ENCODE data around the gene ABCC8. TPM values are rescaled to one million over a fixed set of nuclear protein-coding genes. Genes with fewer than 3 reads are reported as not detected.

Gene ABCC8
- total and polyA plus RNA-seq, 2 experiments from 2014 or later, result 2.0 to 3.4 TPM

DNA sequence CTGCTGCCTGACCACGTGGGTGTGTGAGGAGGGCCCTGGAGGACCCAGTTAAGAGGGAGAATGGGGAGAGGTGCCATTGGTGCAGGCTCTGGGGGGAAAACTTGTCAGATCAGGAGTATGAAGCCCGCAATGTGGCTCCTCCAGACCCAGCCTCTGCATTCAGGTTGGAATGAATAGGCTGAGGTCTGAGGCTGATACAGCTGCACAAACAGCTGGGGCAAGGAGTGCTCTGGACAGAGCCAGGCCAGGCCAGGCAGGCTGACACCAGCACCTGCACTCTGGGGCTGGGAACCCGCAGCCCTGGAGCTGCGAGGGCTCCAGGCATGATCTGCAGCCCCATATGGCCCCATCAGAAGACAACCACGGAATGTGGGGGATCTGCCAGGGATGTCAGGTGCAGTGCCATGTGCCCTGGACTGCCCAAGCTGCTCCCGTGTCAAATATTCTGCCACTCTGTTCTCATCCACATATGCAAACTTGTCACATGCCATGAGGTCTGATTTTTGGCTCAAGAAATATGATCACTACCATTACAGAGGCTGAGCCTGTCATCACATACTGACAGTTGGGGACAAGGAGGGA, 61.0 kb downstream of the ABCC8 start:
- no peaks in the 10 kb centered on the region for H3F3A ChIP-seq (replicated peaks; ENCODE audit: low read depth)
- no peaks in the 10 kb centered on the region for H3K9me3 Mint-ChIP-seq
- no peaks in the 10 kb centered on the region for H3K9me2 ChIP-seq (ENCODE audit: insufficient read depth)
- ATAC-seq (no peak), DNase-seq (ENCODE audit: low spot score) (no peak)
- TF ChIP-seq ZNF114 (CRISPR knock-in tag; IDR thresholded peaks at IDR 0.05), result no peak
- H3K27me3 ChIP-seq (ENCODE audit: insufficient read depth), result no peaks in the 10 kb centered on the region
- H3K4me2 ChIP-seq, result no peak overlapping the region
- peaks cover 14% of the 10 kb centered on the region for H3K27me3 Mint-ChIP-seq (ENCODE audit: insufficient read depth, low read depth, poor library complexity)
- no peak overlapping the region for H2AFZ ChIP-seq
- no peak overlapping the region for H3K27ac ChIP-seq (ENCODE audit: low read depth)
- no peaks in the 10 kb centered on the region for H4K20me1 ChIP-seq (replicated peaks; ENCODE audit: insufficient read depth)
- H3K36me3 Mint-ChIP-seq (ENCODE audit: low read depth), result no peaks in the 10 kb centered on the region
- no peaks in the 10 kb centered on the region for H3K79me2 ChIP-seq (replicated peaks; ENCODE audit: insufficient read depth)
- no peak overlapping the region for H3K4me3 Mint-ChIP-seq
- H3K4me3 ChIP-seq, result no peak overlapping the region
- H3K36me3 ChIP-seq (ENCODE audit: insufficient read depth), result no peaks in the 10 kb centered on the region
- no peak overlapping the region for H3K27ac Mint-ChIP-seq
- peaks cover 20% of the 10 kb centered on the region for H3K4me1 Mint-ChIP-seq
- H3K4me1 ChIP-seq (ENCODE audit: insufficient read depth), result peaks cover 8% of the 10 kb centered on the region

DNA sequence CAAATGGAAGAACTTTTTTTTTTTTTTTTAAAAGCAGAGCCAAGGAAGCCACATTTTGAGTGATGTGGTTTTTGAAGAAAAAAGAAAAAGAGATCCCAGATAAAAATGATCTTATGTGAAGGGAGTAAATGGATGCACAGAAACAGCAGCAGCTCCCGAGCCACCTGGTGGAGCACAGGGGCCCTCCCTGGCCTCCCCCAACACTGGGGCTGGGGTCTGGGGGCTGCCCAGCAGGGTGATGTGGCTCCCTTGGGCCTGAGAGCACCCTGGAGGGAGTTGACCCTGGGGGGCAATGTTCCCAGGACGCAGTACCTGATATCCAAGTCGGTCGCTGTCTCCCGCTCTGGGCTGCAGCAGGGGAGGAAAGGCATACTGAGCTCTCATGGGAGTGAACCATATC, 61.7 kb downstream of the ABCC8 start:
- no peak overlapping the region for H3K4me3 Mint-ChIP-seq
- H4K20me1 ChIP-seq (replicated peaks; ENCODE audit: insufficient read depth), result no peaks in the 10 kb centered on the region
- peaks cover 14% of the 10 kb centered on the region for H3K27me3 Mint-ChIP-seq (ENCODE audit: insufficient read depth, low read depth, poor library complexity)
- no peaks in the 10 kb centered on the region for H3K36me3 Mint-ChIP-seq (ENCODE audit: low read depth)
- no peaks in the 10 kb centered on the region for H3K79me2 ChIP-seq (replicated peaks; ENCODE audit: insufficient read depth)
- no peaks in the 10 kb centered on the region for H3K9me2 ChIP-seq (ENCODE audit: insufficient read depth)
- no peak overlapping the region for H3K27ac Mint-ChIP-seq
- H3K36me3 ChIP-seq (ENCODE audit: insufficient read depth), result no peaks in the 10 kb centered on the region
- H3K4me1 Mint-ChIP-seq, result peaks cover 19% of the 10 kb centered on the region
- DNase-seq (ENCODE audit: low spot score), result no peak
- H3K4me2 ChIP-seq, result no peak overlapping the region
- H3K27me3 ChIP-seq (ENCODE audit: insufficient read depth), result no peaks in the 10 kb centered on the region
- H3K9me3 Mint-ChIP-seq, result no peaks in the 10 kb centered on the region
- H3K27ac ChIP-seq (ENCODE audit: low read depth), result no peak overlapping the region
- no peak overlapping the region for H2AFZ ChIP-seq
- H3K4me3 ChIP-seq, result no peak overlapping the region
- no peaks in the 10 kb centered on the region for H3F3A ChIP-seq (replicated peaks; ENCODE audit: low read depth)
- H3K4me1 ChIP-seq (ENCODE audit: insufficient read depth), result peaks cover 5% of the 10 kb centered on the region; the same call in 1 of the 2 replicates
- ATAC-seq, result no peak
- TF ChIP-seq CREB1 (CRISPR knock-in tag; IDR thresholded peaks at IDR 0.05; ENCODE audit: low read depth) (no peak), EZH2 (IDR thresholded peaks at IDR 0.05; ENCODE audit: low read depth, unreplicated experiment) (no peak), REST (IDR thresholded peaks at IDR 0.05; ENCODE audit: unreplicated experiment) (no peak), EZH2phosphoT487 (IDR thresholded peaks at IDR 0.05; ENCODE audit: unreplicated experiment) (no peak), CTCF (conservative IDR thresholded peaks at IDR 0.05; ENCODE audit: low read depth in 2 of 2) (no peak), ZNF114 (CRISPR knock-in tag; IDR thresholded peaks at IDR 0.05) (no peak), STAT1 (IDR thresholded peaks at IDR 0.05; ENCODE audit: unreplicated experiment) (no peak), ZNF331 (CRISPR knock-in tag; IDR thresholded peaks at IDR 0.05; ENCODE audit: low read depth) (no peak), NANOG (IDR thresholded peaks at IDR 0.05; ENCODE audit: borderline replicate concordance) (no peak), POLR2AphosphoS5 (IDR thresholded peaks at IDR 0.05; ENCODE audit: low read depth) (no peak)
- TF ChIP-seq, protein P1, sequence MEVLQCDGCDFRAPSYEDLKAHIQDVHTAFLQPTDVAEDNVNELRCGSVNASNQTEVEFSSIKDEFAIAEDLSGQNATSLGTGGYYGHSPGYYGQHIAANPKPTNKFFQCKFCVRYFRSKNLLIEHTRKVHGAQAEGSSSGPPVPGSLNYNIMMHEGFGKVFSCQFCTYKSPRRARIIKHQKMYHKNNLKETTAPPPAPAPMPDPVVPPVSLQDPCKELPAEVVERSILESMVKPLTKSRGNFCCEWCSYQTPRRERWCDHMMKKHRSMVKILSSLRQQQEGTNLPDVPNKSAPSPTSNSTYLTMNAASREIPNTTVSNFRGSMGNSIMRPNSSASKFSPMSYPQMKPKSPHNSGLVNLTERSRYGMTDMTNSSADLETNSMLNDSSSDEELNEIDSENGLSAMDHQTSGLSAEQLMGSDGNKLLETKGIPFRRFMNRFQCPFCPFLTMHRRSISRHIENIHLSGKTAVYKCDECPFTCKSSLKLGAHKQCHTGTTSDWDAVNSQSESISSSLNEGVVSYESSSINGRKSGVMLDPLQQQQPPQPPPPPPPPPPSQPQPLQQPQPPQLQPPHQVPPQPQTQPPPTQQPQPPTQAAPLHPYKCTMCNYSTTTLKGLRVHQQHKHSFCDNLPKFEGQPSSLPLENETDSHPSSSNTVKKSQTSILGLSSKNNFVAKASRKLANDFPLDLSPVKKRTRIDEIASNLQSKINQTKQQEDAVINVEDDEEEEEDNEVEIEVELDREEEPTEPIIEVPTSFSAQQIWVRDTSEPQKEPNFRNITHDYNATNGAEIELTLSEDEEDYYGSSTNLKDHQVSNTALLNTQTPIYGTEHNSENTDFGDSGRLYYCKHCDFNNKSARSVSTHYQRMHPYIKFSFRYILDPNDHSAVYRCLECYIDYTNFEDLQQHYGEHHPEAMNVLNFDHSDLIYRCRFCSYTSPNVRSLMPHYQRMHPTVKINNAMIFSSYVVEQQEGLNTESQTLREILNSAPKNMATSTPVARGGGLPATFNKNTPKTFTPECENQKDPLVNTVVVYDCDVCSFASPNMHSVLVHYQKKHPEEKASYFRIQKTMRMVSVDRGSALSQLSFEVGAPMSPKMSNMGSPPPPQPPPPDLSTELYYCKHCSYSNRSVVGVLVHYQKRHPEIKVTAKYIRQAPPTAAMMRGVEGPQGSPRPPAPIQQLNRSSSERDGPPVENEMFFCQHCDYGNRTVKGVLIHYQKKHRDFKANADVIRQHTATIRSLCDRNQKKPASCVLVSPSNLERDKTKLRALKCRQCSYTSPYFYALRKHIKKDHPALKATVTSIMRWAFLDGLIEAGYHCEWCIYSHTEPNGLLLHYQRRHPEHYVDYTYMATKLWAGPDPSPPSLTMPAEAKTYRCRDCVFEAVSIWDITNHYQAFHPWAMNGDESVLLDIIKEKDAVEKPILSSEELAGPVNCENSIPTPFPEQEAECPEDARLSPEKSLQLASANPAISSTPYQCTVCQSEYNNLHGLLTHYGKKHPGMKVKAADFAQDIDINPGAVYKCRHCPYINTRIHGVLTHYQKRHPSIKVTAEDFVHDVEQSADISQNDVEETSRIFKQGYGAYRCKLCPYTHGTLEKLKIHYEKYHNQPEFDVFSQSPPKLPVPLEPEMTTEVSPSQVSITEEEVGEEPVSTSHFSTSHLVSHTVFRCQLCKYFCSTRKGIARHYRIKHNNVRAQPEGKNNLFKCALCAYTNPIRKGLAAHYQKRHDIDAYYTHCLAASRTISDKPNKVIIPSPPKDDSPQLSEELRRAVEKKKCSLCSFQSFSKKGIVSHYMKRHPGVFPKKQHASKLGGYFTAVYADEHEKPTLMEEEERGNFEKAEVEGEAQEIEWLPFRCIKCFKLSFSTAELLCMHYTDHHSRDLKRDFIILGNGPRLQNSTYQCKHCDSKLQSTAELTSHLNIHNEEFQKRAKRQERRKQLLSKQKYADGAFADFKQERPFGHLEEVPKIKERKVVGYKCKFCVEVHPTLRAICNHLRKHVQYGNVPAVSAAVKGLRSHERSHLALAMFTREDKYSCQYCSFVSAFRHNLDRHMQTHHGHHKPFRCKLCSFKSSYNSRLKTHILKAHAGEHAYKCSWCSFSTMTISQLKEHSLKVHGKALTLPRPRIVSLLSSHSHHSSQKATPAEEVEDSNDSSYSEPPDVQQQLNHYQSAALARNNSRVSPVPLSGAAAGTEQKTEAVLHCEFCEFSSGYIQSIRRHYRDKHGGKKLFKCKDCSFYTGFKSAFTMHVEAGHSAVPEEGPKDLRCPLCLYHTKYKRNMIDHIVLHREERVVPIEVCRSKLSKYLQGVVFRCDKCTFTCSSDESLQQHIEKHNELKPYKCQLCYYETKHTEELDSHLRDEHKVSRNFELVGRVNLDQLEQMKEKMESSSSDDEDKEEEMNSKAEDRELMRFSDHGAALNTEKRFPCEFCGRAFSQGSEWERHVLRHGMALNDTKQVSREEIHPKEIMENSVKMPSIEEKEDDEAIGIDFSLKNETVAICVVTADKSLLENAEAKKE (CRISPR knock-in tag; IDR thresholded peaks at IDR 0.05), result no peak
